IMR-90 (cell line): ENCODE measurements around the gene SMLR1. TPM values are rescaled to one million over a fixed set of nuclear protein-coding genes. Genes with fewer than 3 reads are reported as not detected.
A peak's percentile ranks its signal among the peaks of the same experiment; 100 is the strongest.

ENCODE experiments used
- ATAC-seq: fragments of 200-7000 bp; cut with Tn5 transposase; 2 replicates; pipeline ENCODE4 v1.9.1; 2020; ENCODE audit warnings: low read depth, mild to moderate bottlenecking, moderate library complexity
- BruUV-seq: library from RNA; stranded (reverse); fragments of 400-500 nt; replicated peaks from 2 replicates; lab custom pipeline; 2021; lab: Mats Ljungman, UMichigan
- CTCF ChIA-PET: fragments of 300-600 bp; formaldehyde crosslinking; extraction: SDS; loops from one replicate; lab custom pipeline; 2021; ENCODE audit warnings: antibody characterized with exemption; lab: Yijun Ruan, JAX
- POLR2A ChIA-PET: fragments of 300-600 bp; sonication (Branson Sonifier 250); formaldehyde crosslinking; loops from one replicate; lab custom pipeline; 2022; ENCODE audit warnings: antibody characterized with exemption; ENCODE audit not compliant: unreplicated experiment; lab: Charles Lee
- DNase-seq: peaks from one replicate; pipeline ENCODE4 v3.0.0; 2013
- H2AFZ ChIP-seq: replicated peaks from 2 replicates; pipeline ENCODE3; 2013; ENCODE audit warnings: low read length, mild to moderate bottlenecking; ENCODE audit not compliant: poor library complexity
- H2AK5ac ChIP-seq: 2 replicates; pipeline ENCODE4 v1.6.1; 2013; ENCODE audit warnings: low read depth, low read length, inconsistent platforms
- H2AK9ac ChIP-seq: replicated peaks from 2 replicates; pipeline ENCODE3; 2013; ENCODE audit warnings: mild to moderate bottlenecking, low read depth, low read length, moderate library complexity; ENCODE audit not compliant: poor library complexity
- H2BK120ac ChIP-seq: 2 replicates; pipeline ENCODE4 v1.6.1; 2013; ENCODE audit warnings: low read depth, low read length, inconsistent platforms
- H2BK15ac ChIP-seq: 3 replicates; pipeline ENCODE4 v1.6.1; 2013; ENCODE audit warnings: low read depth, low read length, inconsistent platforms
- H2BK20ac ChIP-seq: 2 replicates; pipeline ENCODE4 v1.6.1; 2013; ENCODE audit warnings: low read depth, mild to moderate bottlenecking, inconsistent platforms, low read length, moderate library complexity
- H2BK5ac ChIP-seq: 2 replicates; pipeline ENCODE4 v1.6.1; 2013; ENCODE audit warnings: mild to moderate bottlenecking, low read depth, low read length, inconsistent platforms; ENCODE audit not compliant: poor library complexity, severe bottlenecking
- H3K14ac ChIP-seq: replicated peaks from 2 replicates; pipeline ENCODE4 v1.6.1; 2013; ENCODE audit warnings: low read depth, low read length, inconsistent platforms
- H3K18ac ChIP-seq: 2 replicates; pipeline ENCODE4 v1.6.1; 2013; ENCODE audit warnings: low read depth, low read length, control low read depth
- H3K23ac ChIP-seq: 2 replicates; pipeline ENCODE4 v1.6.1; 2013; ENCODE audit warnings: low read depth, low read length, inconsistent platforms
- H3K27ac ChIP-seq: 2 replicates; pipeline ENCODE4 v1.5.1; 2013; ENCODE audit warnings: mild to moderate bottlenecking, control low read depth, low read length; ENCODE audit not compliant: insufficient read depth
- H3K27me3 ChIP-seq: 2 replicates; pipeline ENCODE4 v1.6.1; 2013; ENCODE audit warnings: low read length; ENCODE audit not compliant: control insufficient read depth, insufficient read depth
- H3K36me3 ChIP-seq: 2 replicates; pipeline ENCODE4 v1.6.1; 2013; ENCODE audit warnings: low read length, mixed read lengths; ENCODE audit not compliant: control insufficient read depth, insufficient read depth
- H3K4ac ChIP-seq: 2 replicates; pipeline ENCODE4 v1.6.1; 2013; ENCODE audit warnings: low read depth, low read length, inconsistent platforms
- H3K4me1 ChIP-seq: 2 replicates; pipeline ENCODE4 v1.6.1; 2013; ENCODE audit warnings: low read length, mixed read lengths; ENCODE audit not compliant: control insufficient read depth, insufficient read depth
- H3K4me2 ChIP-seq: 2 replicates; pipeline ENCODE4 v1.6.1; 2013; ENCODE audit warnings: low read depth, mild to moderate bottlenecking, control low read depth, low read length, moderate library complexity
- H3K4me3 ChIP-seq: 2 replicates; pipeline ENCODE4 v1.5.1; 2013; ENCODE audit warnings: low read depth, mild to moderate bottlenecking, control low read depth, low read length, moderate library complexity; ENCODE audit not compliant: insufficient read depth
- H3K56ac ChIP-seq: 2 replicates; pipeline ENCODE4 v1.6.1; 2013; ENCODE audit warnings: low read length, inconsistent platforms; ENCODE audit not compliant: insufficient read depth; ENCODE audit errors: extremely low read depth
- H3K79me1 ChIP-seq, 2 experiments: 2 replicates each; pipeline ENCODE4 v1.6.1; 2013; ENCODE audit warnings: low read length in 2 of 2, inconsistent platforms in 1 of 2, low read depth in 1 of 2
- H3K9ac ChIP-seq: 2 replicates; pipeline ENCODE4 v1.6.1; 2013; ENCODE audit warnings: low read depth, low read length, control low read depth
- H3K9me1 ChIP-seq: 2 replicates; pipeline ENCODE4 v1.6.1; 2013; ENCODE audit warnings: low read length, inconsistent platforms; ENCODE audit not compliant: insufficient read depth
- H3K9me3 ChIP-seq: 2 replicates; pipeline ENCODE4 v1.6.1; 2013; ENCODE audit warnings: low read length; ENCODE audit not compliant: control insufficient read depth, insufficient read depth
- H4K20me1 ChIP-seq: 2 replicates; pipeline ENCODE4 v1.6.1; 2013; ENCODE audit warnings: low read length, inconsistent platforms; ENCODE audit not compliant: insufficient read depth
- H4K5ac ChIP-seq: 2 replicates; pipeline ENCODE4 v1.6.1; 2013; ENCODE audit warnings: mild to moderate bottlenecking, low read depth, low read length, control low read depth
- H4K8ac ChIP-seq, 2 experiments: 2 replicates each; pipeline ENCODE4 v1.6.1; 2013; ENCODE audit warnings: low read depth in 2 of 2, low read length in 2 of 2, control low read depth in 1 of 2, inconsistent platforms in 1 of 2
- H4K91ac ChIP-seq: 2 replicates; pipeline ENCODE4 v1.6.1; 2013; ENCODE audit warnings: low read depth, low read length, inconsistent platforms; ENCODE audit not compliant: insufficient read depth
- BHLHE40 ChIP-seq: fragments of 150-350 bp; IDR thresholded peaks from 2 replicates; pipeline ENCODE4 v1.6.1; 2016; ENCODE audit warnings: mild to moderate bottlenecking, low read depth, low read length
- CHD1 ChIP-seq: IDR thresholded peaks from 2 replicates; pipeline ENCODE4 v1.6.1; 2012; ENCODE audit warnings: low read depth, low read length, improper control_type of control experiment
- MAFK ChIP-seq: IDR thresholded peaks from 2 replicates; pipeline ENCODE4 v1.6.1; 2012; ENCODE audit warnings: low read depth, low read length, improper control_type of control experiment
- NFE2L2 ChIP-seq: fragments of 150-350 bp; IDR thresholded peaks from 2 replicates; pipeline ENCODE4 v1.6.1; 2016; ENCODE audit warnings: low read depth, mild to moderate bottlenecking, low read length
- WGBS, 2 experiments: methylation state at CpG; one replicate each; pipeline versions ENCODE4 v1.1.5 to v1.1.7; 2013; ENCODE audit warnings: missing lambda C conversion rate in 2 of 2; ENCODE audit not compliant: insufficient read length in 1 of 2; ENCODE audit errors: extremely low coverage in 2 of 2; 5-methylcytosine and 5-hydroxymethylcytosine counted together
- dilution Hi-C: fragments of 300-500 bp; cut with HindIII; formaldehyde crosslinking; loops from one replicate; pipeline ENCODE4 v1.14.3; 2018; ENCODE audit warnings: low sequenced_read_pairs; ENCODE audit not compliant: unreplicated experiment
- in situ Hi-C: fragments of 300-500 bp; cut with MboI; formaldehyde crosslinking; loops from 3 replicates; pipeline ENCODE4 v1.14.3; 2019; ENCODE audit warnings: low sequenced_read_pairs, inconsistent platforms, mixed read lengths
- intact Hi-C: fragments of 100-400 bp; cut with micrococcal nuclease; formaldehyde crosslinking; loops from 2 replicates; pipeline ENCODE4 v1.10.0; 2022
- polyA plus RNA-seq, 3 experiments: library from polyadenylated mRNA; depleted of rRNA; stranded (reverse); fragments of >200 nt; gene quantifications; 2 replicates each; pipeline ENCODE4 v1.2.3, GENCODE V29; 2012; ENCODE audit warnings: low replicate concordance in 1 of 3
- total RNA-seq: library from RNA; depleted of rRNA; stranded (reverse); fragments of >200 nt; gene quantifications from 2 replicates; pipeline ENCODE4 v1.2.3, GENCODE V29; 2012

SMLR1 gene
- total and polyA plus RNA-seq, 2 of the 4 experiments (the other 2 are of a cell fraction), result not detected

DNA sequence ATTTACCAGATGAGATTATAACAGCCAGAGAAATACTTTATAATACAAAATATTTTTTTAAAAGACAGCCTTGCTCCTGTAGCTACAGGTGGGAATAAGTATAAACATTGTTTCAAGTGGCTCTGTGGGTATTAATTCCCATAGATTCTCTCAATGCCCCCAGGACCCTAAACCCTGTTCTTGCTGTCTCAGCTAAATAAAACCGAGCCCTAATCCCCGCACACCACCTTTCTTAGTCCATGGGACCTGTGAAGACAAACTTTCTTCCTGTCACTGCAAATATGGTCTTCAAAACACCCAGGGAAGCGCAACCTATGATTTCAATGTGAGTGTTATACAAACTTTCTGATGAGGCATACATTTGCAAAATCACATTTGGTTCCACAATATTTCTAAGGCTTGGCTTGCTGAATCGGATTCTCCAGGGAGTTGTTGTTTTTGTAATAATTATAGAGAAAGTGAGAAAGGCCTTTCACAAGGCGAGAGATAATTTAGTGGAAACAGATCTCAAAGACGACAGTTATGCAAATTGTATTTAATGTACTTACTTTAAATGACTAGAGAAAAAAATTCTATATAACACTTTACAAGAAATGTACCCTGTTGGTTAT is 11.1 kb downstream of the SMLR1 start:
- Histone ChIP-seq H3K14ac (no peak overlapping the region), H2BK15ac (no peak overlapping the region), H3K9me1 (peaks cover 8% of the 10 kb centered on the region; the same call in 1 of the 2 replicates), H3K56ac (no peak overlapping the region), H2AFZ (no peak overlapping the region), H3K4me1 (peaks cover 4% of the 10 kb centered on the region), H2BK120ac (no peak overlapping the region), H3K27ac (no peak overlapping the region), H2BK20ac (no peak overlapping the region), H3K9ac (no peak overlapping the region), H3K4me3 (no peak overlapping the region), H3K36me3 (peaks cover 14% of the 10 kb centered on the region), H4K91ac (no peak overlapping the region), H3K27me3 (no peaks in the 10 kb centered on the region), H3K23ac (no peak overlapping the region), H4K20me1 (no peaks in the 10 kb centered on the region), H3K4ac (no peak overlapping the region), H2BK5ac (no peak overlapping the region), H4K5ac (no peak overlapping the region), H2AK5ac (no peak overlapping the region), H3K9me3 (no peaks in the 10 kb centered on the region), H3K79me1 (no peaks in the 10 kb centered on the region), H3K4me2 (no peak overlapping the region), H4K8ac (no peak overlapping the region), H3K18ac (no peak overlapping the region), H2AK9ac (no peak overlapping the region)
- no CpG with 5 or more reads among the region's 6 CpGs for WGBS, 2 experiments
- no TSS peak for BruUV-seq
- intact Hi-C loops, result no loop called here
- dilution Hi-C loops, result no loop called here
- DNase-seq (no peak), ATAC-seq (no peak)
- TF ChIP-seq CHD1, result no peak
- 0 out of 2 replicates have a peak, but pooled peaks have one; percentile 14 for TF ChIP-seq MAFK
- TF ChIP-seq NFE2L2, result no peak
- no peak for TF ChIP-seq BHLHE40
- in situ Hi-C loops, result no loop called here
- ChIA-PET POLR2A (no interaction called here), CTCF (no interaction called here)
